Stimulated activated CD4-positive, alpha-beta T cell treated with anti-CD3 and anti-CD28 coated beads, Interleukin-1b, Interleukin-23, amount 100 ng/mL, for 1 hour (primary cell): Measurements from ENCODE around the gene BCL2L2.
A peak's percentile ranks its signal among the peaks of the same experiment; 100 is the strongest.
"Not testable (repeated sequence)": the region's sequence is repeated elsewhere in the genome, so short reads cannot be mapped to it uniquely, and the experiment has no call there.

Source experiments
- DNase-seq, 2 donors: peaks; one replicate each; pipeline ENCODE4 v3.0.0-alpha.2; 2020; ENCODE audit warnings: low read depth in 2 of 2

BCL2L2 gene

GRCh38 chr14:23324455-23324846 is 17.8 kb downstream of the BCL2L2 start:
- no peak for DNase-seq

- no peak for DNase-seq
Observed at GRCh38 chr14:23324993-23325392, 18.4 kb downstream of the BCL2L2 start.

GRCh38 chr14:23325746-23326145 is 19.1 kb downstream of the BCL2L2 start:
- not testable (repeated sequence) for DNase-seq

- DNase-seq = no peak
Observed at GRCh38 chr14:23326491-23327332, 20.1 kb downstream of the BCL2L2 start.

- DNase-seq = peak; percentile 21 to 22
Observed at GRCh38 chr14:23327947-23328744, 21.5 kb downstream of the BCL2L2 start.

GRCh38 chr14:23335623-23336022 is 29.0 kb downstream of the BCL2L2 start:
- DNase-seq = no peak

GRCh38 chr14:23339506-23340268 is 33.1 kb downstream of the BCL2L2 start:
- DNase-seq = no peak

- no peak for DNase-seq
Observed at GRCh38 chr14:23344481-23344880, 37.8 kb downstream of the BCL2L2 start.

GRCh38 chr14:23345987-23346692 is 39.5 kb downstream of the BCL2L2 start:
- no peak for DNase-seq

- no peak for DNase-seq
Observed at GRCh38 chr14:23346693-23347405, 40.2 kb downstream of the BCL2L2 start.

GRCh38 chr14:23347406-23348296 is 41.0 kb downstream of the BCL2L2 start:
- DNase-seq = no peak

- DNase-seq = no peak
Observed at GRCh38 chr14:23348297-23348655, 41.6 kb downstream of the BCL2L2 start.

GRCh38 chr14:23349156-23349845 is 42.7 kb downstream of the BCL2L2 start:
- no peak for DNase-seq

- no peak for DNase-seq
Observed at GRCh38 chr14:23351681-23352505, 45.3 kb downstream of the BCL2L2 start.

- peak; percentile 6 to 17 for DNase-seq
Observed at GRCh38 chr14:23352506-23353432, 46.1 kb downstream of the BCL2L2 start, which contains the start of gene SLC22A17. Gene SLC22A17 (minus strand): TSS chr14:23352887.

- DNase-seq = no peak
Observed at GRCh38 chr14:23353433-23353780, 46.8 kb downstream of the BCL2L2 start.

GRCh38 chr14:23354990-23355389 is 48.4 kb downstream of the BCL2L2 start:
- no peak for DNase-seq
